Stimulated activated effector memory CD8-positive, alpha-beta T cell treated with anti-CD3 and anti-CD28 coated beads, Interleukin-12 subunit alpha, Interleukin-12 subunit beta, amount 100 ng/mL, for 72 hours (primary cell): ENCODE data around the gene PACSIN2.
"Not testable (repeated sequence)": the region's sequence is repeated elsewhere in the genome, so short reads cannot be mapped to it uniquely, and the experiment has no call there.

ENCODE experiments used
- ATAC-seq: fragments of 150-1000 bp; cut with Tn5 transposase; 2 replicates; pipeline ENCODE4 v1.10.0; 2021
- DNase-seq, 2 donors: peaks; one replicate each; pipeline ENCODE4 v3.0.0; 2021 to 2022; ENCODE audit warnings: low spot score in 2 of 2
- H3K27ac Mint-ChIP-seq: one replicate; pipeline ENCODE4 v1.8.0; 2022; ENCODE audit warnings: mild to moderate bottlenecking, mixed read lengths
- H3K36me3 Mint-ChIP-seq: one replicate; pipeline ENCODE4 v1.8.0; 2022; ENCODE audit warnings: mild to moderate bottlenecking, mixed read lengths
- H3K4me1 Mint-ChIP-seq: one replicate; pipeline ENCODE4 v1.8.0; 2022; ENCODE audit warnings: mixed read lengths
- H3K4me3 Mint-ChIP-seq: one replicate; pipeline ENCODE4 v1.8.0; 2022; ENCODE audit warnings: mild to moderate bottlenecking, mixed read lengths
- H3K9me3 Mint-ChIP-seq: one replicate; pipeline ENCODE4 v1.8.0; 2022; ENCODE audit warnings: mixed read lengths

The PACSIN2 gene

DNA sequence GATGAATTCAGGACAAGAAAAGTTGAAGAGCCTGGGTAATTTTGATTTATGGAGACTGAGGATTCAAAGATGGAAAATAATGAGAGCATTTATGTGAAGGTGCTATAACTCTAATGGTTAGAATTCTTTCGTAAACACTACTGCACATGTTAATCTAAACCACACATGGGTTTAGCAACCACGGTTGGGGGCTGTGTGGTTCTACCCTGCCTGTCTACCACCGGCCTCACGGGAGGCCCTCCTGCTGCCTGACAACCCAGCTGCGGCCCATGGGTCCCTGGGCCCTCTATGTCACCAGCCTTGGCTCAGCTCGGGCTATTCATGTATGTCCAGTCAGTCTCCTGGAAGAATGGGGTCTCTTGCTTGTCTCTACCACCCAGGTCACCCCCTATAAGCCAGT, 89.4 kb downstream of the PACSIN2 start:
- Mint-ChIP-seq H3K4me1 (peaks cover 52% of the 10 kb centered on the region), H3K4me3 (no peak overlapping the region), H3K9me3 (no peaks in the 10 kb centered on the region), H3K27ac (peak overlapping the region; percentile 74), H3K36me3 (no peaks in the 10 kb centered on the region)
- DNase-seq (no peak), ATAC-seq (no peak)

DNA sequence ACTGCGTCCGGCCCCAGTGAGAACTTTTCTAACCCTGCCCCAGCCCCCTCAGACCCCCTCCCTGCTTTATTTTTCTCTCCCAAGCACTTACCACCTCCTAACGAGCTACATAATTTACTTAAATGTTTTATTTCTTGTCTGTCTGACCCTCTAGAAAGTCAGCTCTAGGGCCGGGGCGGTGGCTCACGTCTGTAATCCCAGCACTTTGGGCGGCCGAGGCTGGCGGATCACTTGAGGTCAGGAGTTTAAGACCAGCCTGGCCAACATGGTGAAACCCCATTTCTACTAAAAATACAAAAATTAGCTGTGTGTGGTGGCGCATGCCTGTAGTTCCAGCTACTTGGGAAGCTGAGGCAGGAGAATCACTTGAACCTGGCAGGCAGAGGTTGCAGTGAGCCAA, 89.9 kb downstream of the PACSIN2 start:
- H3K4me1 Mint-ChIP-seq = peaks cover 51% of the 10 kb centered on the region
- not testable (repeated sequence) for ATAC-seq, H3K4me3 Mint-ChIP-seq, DNase-seq, H3K27ac Mint-ChIP-seq, H3K36me3 Mint-ChIP-seq, H3K9me3 Mint-ChIP-seq

DNA sequence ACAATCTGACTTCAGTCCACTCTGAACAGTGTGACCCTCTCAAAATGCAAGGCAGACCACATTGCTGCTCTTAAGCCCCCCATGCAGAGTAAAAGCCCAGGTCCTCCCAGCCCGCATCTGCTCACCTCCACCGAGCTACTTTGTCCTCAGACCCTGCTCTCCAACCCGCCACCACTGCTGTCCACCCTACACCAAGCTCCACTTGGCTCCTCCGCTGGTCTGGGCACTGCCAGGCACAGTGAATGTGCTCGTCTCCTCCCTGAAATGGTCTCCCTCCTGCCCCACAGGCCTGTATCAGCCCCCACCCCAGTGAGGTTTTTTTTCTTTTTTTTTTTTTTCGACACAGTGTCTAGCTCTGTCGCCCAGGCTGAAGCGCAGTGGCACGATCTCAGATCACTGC, 90.5 kb downstream of the PACSIN2 start:
- Mint-ChIP-seq H3K4me1 (peaks cover 51% of the 10 kb centered on the region), H3K27ac (no peak overlapping the region), H3K4me3 (no peak overlapping the region), H3K9me3 (no peaks in the 10 kb centered on the region), H3K36me3 (no peaks in the 10 kb centered on the region)
- DNase-seq (no peak), ATAC-seq (no peak)

DNA sequence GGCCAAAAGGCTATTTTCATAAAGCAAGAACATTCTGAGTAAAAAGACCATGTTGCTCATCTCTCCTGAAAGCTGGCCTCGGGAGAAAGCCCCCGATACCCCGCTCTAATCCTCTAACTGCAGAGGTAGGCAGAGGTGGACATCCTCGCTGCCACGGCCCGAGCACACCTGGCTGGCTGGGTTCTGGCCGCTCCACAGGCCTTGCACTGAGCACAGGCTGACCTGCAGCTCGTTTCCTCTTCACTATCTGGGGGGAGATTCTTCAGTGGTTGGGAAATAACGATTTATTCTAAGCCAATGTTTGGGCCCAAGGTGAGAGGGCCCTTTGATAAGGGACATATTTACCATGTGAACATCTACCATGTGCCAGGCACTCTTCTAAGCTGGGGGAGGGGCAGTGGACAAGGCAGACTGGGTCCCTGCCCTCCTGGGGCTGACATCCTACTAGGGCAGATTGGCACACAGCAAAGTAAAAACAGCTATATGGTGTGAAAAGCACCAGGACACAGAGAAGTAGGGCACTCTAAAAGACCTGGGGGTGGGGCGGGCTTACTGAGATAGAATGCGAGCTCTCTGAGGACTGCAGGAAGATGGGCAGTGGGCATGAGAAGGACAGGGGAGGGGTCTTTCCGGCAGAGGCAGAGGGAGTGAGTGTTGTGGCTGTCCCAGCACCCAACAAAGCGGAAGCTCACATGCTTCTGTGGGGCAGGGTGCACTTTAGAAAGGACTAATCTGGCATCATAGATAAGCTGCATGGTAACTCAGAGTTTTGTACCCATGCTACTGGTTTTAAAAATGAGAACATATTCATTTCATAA, 92.4 kb downstream of the PACSIN2 start:
- no peak overlapping the region for H3K4me3 Mint-ChIP-seq
- DNase-seq (no peak), ATAC-seq (peak; percentile 31)
- H3K9me3 Mint-ChIP-seq = no peaks in the 10 kb centered on the region
- H3K36me3 Mint-ChIP-seq = no peaks in the 10 kb centered on the region
- H3K4me1 Mint-ChIP-seq = peaks cover 51% of the 10 kb centered on the region
- H3K27ac Mint-ChIP-seq = peak overlapping the region; percentile 33

DNA sequence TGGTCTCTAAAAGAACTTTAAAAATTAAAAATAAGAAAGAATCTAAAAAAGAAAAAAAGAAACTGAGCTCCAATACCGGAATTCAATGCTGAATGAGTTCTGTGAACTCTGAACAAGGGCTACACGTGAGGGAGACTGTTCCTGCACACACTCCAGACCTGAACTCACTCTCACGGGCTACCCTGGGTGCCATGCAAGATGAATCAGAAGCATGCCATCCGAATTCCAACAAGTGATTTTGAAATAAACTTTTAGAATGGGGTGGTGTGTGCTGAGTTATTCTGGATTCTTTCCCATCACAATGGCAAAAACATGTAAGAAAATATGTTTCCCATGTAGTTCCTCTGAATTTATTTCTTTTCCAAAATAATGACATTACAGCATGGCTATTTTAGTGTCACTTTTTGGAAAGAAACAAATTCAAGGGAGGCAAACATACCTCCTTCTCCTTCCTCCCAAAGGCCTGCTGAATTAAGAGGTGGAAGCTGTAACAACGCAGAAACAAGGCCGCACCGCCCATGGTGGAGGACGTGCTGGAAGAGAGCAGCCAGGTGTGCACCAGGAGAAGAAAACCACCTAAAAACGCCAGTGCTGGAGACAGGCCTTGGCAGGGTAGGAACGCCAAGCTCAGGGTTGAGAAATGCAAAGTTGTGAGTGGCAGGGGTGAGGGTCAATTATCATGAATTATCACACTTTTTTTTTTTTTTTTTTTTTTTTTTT, 94.7 kb downstream of the PACSIN2 start:
- no peaks in the 10 kb centered on the region for H3K9me3 Mint-ChIP-seq
- DNase-seq (no peak), ATAC-seq (no peak)
- no peak overlapping the region for H3K4me3 Mint-ChIP-seq
- no peak overlapping the region for H3K27ac Mint-ChIP-seq
- no peaks in the 10 kb centered on the region for H3K36me3 Mint-ChIP-seq
- peaks cover 41% of the 10 kb centered on the region for H3K4me1 Mint-ChIP-seq

DNA sequence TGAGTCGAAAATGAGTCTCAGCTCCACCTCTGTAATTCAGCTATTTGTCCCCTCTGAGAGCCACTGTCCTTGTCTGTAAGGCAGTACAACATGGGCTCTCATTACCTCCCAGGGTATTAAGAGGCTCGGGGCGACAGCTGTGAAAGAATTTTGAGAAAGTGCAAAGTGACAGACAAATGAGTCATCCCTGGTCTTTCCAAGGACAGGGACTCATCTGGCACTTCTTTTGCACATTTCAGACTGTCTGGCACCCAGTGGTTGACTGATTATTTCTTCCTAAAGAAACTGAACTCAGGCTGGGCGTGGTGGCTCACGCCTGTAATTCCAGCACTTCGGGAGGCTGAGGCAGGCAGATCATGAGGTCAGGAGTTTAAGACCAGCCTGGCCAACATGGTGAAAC, 95.8 kb downstream of the PACSIN2 start:
- Mint-ChIP-seq H3K27ac (no peak overlapping the region), H3K9me3 (no peaks in the 10 kb centered on the region), H3K4me3 (no peak overlapping the region), H3K36me3 (no peaks in the 10 kb centered on the region), H3K4me1 (peaks cover 42% of the 10 kb centered on the region)
- ATAC-seq = peak; percentile 79
- no peak for DNase-seq

DNA sequence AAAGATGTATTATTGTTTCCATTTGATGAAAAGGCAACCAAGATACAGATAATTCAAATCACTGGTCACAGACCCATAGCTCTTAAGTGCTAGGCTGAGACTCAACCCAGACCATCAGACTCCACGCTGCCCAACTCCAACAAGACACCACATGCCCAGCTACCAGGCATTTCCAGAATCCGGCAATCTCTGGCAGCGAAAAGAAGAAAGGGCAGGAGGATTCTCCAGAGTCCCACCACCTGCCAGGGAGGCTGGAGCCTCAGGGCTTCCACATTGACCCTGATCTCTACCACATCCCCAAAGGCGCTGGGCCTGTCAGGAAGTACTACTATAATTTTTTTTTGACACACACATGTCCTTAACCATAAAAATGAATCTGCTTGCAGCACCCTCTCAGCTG, 96.4 kb downstream of the PACSIN2 start:
- Mint-ChIP-seq H3K36me3 (no peaks in the 10 kb centered on the region), H3K4me3 (no peak overlapping the region), H3K9me3 (no peaks in the 10 kb centered on the region), H3K27ac (no peak overlapping the region), H3K4me1 (peaks cover 38% of the 10 kb centered on the region)
- DNase-seq (no peak), ATAC-seq (no peak)

DNA sequence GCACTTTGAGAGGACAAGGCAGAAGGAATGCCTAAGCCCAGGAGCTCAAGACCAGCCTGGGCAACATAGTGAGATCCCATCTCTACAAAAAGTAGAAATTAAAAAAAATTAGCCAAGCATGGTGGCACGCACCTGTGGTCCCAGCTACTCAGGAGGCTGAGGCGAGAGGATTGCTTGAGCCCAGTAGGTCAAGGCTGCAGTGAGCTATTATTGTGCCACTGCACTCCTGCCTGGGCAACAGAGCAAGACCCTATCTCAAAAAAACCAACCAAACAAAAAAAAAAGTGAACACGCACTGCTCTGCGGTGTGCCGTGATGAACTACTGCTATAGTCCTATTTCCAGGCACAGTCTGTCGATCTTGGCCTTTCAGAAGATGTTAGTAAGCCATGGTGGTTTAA, 97.6 kb downstream of the PACSIN2 start:
- H3K27ac Mint-ChIP-seq = not testable (repeated sequence)
- peaks cover 28% of the 10 kb centered on the region for H3K4me1 Mint-ChIP-seq

DNA sequence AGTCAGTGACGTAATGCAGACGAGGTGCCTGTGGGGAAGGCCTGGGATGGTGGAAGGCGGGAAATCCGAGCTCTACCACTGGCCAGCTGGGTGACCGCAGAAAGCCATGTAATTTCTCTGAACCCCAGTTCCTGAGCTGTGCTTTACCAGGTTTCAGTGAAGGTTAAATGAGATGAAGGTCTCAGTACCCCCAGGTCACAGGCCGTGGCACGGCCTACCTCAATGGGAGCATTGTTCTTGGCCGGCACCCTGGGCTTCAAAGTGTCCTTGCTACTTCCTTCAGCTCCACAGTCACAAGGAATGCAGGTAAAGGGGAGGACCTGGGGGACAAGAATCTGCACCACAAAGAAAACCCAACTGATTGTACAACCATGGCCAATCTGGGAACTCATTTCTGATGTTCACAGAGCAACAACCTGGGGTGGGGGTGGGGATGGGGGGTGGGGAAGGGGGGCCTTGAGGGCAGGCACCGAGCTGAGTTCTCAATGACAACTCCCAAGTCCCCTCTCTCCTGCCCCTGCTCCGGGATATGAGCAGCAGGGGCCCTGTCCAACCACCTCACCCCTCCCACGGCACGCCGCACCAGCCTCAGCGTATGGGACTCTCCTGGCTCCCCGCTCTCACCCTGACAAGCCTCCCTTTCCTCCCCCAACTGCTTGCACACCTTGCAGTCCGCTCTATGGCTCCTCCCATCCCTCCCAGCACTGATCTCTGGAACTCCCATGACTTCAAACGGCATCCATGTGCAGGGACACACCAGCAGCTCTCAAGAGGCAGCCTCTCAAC, 98.8 kb downstream of the PACSIN2 start:
- Mint-ChIP-seq H3K9me3 (no peaks in the 10 kb centered on the region), H3K36me3 (no peaks in the 10 kb centered on the region), H3K4me3 (no peak overlapping the region), H3K27ac (no peak overlapping the region), H3K4me1 (peaks cover 24% of the 10 kb centered on the region)
- ATAC-seq = no peak
- no peak for DNase-seq

More for the DNA sequence above, 97.6 kb downstream of the PACSIN2 start:
- H3K4me3 Mint-ChIP-seq, ATAC-seq, H3K9me3 Mint-ChIP-seq, H3K36me3 Mint-ChIP-seq, DNase-seq: not testable (repeated sequence)

DNA sequence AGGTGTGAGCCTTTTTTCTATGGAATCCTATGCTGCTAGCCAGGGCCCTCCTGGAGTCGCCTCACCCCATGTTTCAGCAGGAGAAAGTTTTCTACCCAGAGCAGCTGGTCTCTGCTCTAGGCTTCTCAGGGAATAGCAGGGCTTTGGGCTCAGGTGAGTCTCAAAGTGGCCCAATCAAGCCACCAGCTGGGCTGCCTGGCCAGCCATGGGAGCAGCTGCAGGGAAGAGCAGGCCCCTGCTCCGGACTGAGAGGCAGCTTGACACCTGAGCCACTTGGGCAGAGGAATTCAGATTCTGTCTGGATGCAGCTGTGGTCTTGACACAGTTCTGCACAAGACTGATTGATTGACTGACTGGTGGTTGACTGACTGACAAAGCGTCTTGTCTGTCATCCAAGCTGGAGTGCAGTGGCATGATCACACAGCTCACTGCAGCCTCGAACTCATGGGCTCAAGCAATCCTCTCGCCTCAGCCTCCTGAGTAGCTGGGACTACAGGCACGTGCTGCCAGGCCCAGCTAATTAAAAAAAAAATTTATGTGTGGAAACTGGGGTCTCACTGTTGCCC, 100.4 kb downstream of the PACSIN2 start:
- Mint-ChIP-seq H3K4me1 (peaks cover 19% of the 10 kb centered on the region), H3K27ac (no peak overlapping the region), H3K9me3 (no peaks in the 10 kb centered on the region), H3K4me3 (no peak overlapping the region), H3K36me3 (peaks cover 2% of the 10 kb centered on the region)
- ATAC-seq (no peak), DNase-seq (no peak)

DNA sequence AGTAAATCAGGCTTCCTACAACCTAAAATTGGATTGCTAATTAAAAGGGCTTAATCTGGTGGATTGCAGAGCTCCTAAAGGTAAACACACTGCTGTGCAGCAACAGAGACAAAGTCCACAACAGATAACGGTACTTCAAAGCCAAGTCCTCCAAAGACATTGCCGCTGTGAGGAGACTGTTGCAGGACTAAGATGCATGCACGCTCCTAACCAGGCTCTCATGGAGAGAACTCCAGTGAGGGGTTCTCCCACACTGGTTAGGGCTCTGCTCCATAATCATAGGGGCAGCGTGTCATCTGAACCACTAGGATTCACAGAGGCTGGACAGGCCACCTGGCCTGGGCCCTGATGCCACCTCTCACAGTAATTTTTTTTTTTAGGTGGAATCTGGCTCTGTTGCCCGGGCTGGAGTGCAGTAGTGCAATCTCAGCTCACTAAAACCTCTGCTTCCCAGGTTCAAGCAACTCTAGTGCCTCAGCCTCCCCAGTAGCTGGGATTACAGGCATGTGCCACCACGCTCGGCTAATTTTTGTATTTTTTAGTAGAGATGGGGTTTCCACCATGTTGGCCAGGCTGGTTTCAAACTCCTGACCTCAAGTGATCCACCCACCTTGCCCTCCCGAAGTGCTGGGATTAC, 101.0 kb downstream of the PACSIN2 start:
- Mint-ChIP-seq H3K27ac (no peak overlapping the region), H3K9me3 (no peaks in the 10 kb centered on the region), H3K4me3 (no peak overlapping the region), H3K4me1 (peaks cover 14% of the 10 kb centered on the region), H3K36me3 (peaks cover 7% of the 10 kb centered on the region)
- ATAC-seq (no peak), DNase-seq (no peak)

DNA sequence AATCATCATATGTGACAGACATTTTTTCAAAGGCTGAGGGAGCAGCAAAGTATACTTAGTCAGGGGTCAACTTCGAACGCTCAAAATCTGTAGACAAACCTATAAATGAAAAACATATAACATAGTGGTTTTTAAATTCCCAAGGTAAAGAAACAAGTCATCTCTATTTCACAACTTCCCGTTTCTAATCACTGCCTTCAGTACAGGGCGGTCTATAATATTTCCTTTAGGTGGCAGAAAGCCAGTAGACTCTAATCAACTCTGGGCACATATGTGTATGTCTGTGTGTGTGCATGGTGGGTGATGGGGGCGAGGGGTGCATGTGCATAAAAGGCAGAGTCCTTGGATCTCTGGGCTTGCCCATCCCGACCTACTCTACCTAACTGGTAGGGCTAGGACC, 102.9 kb downstream of the PACSIN2 start:
- Mint-ChIP-seq H3K4me3 (no peak overlapping the region), H3K36me3 (peaks cover 12% of the 10 kb centered on the region), H3K4me1 (peaks cover 19% of the 10 kb centered on the region), H3K27ac (peak overlapping the region; percentile 60), H3K9me3 (no peaks in the 10 kb centered on the region)
- ATAC-seq (no peak), DNase-seq (no peak)

DNA sequence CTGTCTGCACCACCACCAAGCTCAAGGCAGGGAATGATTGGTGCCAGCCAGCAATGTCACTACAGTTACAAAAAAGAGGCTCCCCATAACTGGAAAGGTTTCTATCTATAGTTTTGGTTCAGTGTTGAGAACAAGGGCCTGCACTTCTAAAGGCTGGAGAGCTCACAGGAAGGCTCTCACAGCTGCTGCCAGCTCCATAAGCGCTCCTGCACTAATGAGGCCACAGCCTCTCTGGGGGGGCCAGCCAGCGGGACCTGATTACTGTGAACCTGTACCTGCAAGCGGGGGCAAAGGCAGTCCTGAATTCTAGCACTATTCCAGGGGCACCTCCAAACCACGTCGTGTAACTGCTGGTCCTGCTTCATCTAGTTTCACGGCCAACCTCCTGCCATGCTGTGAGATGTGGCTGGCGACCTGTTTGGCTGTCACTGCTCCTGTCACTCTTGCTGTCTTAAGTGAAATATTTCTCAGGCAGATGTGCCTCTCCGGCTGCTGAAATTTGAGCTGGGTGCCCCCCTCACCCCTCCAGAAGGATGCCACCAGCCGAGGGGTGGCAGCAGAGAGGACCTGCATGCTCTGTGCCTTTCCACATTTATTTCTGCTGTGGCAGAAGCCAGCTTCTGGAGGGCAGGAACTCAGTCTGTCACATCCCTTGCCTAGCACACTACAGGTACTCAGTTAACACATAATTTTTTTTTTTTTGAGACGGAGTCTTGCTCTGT, 104.6 kb downstream of the PACSIN2 start:
- DNase-seq = no peak
- Mint-ChIP-seq H3K4me3 (no peak overlapping the region), H3K27ac (no peak overlapping the region), H3K9me3 (no peaks in the 10 kb centered on the region), H3K4me1 (peaks cover 12% of the 10 kb centered on the region), H3K36me3 (peaks cover 12% of the 10 kb centered on the region)
- ATAC-seq = no peak

DNA sequence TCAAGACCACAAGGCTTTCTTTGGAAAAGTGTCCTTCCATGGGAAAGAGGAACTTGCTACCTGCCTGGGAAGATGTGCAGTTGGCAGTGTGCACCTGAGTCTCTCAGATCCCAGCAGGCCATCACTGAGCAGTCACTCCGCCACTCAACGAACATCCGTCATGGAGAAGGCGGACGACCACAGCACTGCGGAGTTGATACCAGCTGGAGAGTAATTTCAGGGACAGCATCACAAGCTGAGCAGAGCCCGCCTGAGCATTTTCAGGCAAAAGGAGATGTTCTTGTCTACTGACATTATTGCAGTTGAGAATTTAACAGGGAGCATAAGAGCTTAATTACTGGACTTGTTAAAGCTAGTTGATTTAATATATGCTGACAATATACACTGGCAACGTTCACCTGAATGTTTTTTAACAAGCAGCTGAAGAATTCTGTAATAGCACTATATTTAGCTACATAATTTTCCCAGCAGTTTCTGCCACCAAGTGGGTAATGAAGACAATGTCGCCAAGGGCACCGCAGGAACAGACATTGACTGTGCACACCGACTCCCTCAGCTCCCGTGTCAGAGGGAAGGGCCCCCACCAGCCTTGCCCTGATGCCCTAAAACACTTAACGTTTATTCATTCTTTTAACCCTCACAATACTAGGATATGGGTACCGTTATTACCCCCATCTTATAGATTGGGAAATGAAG, 105.4 kb downstream of the PACSIN2 start:
- Mint-ChIP-seq H3K4me3 (no peak overlapping the region), H3K9me3 (no peaks in the 10 kb centered on the region), H3K27ac (no peak overlapping the region), H3K4me1 (peaks cover 6% of the 10 kb centered on the region), H3K36me3 (peaks cover 12% of the 10 kb centered on the region)
- ATAC-seq (no peak), DNase-seq (no peak)
